Ovary (tissue), 3 donors: ENCODE data around the gene PCDHGB4.

ENCODE experiments used
- EP300 ChIP-seq: sonication (generic); formaldehyde crosslinking; IDR thresholded peaks from one replicate; pipeline ENCODE4 v1.6.1; 2017; ENCODE audit warnings: antibody characterized with exemption
- POLR2A ChIP-seq: fragments of 450-650 bp; IDR thresholded peaks from one replicate; pipeline ENCODE4 v1.6.1; 2017; ENCODE audit warnings: antibody characterized with exemption, mild to moderate bottlenecking, moderate library complexity
- TF ChIP-seq, protein P1 (sequence below), 3 donors: fragments of 450-650 bp in 2 of 3; fragments of 200-600 bp in 1 of 3; IDR thresholded peaks; one replicate each; pipeline versions ENCODE4 v1.5.1 to v1.8.0; 2016 to 2022; ENCODE audit warnings: antibody characterized with exemption in 3 of 3, mild to moderate bottlenecking in 1 of 3
- donor health status: DM: no; HTN: no; CAD: no.

DNA sequence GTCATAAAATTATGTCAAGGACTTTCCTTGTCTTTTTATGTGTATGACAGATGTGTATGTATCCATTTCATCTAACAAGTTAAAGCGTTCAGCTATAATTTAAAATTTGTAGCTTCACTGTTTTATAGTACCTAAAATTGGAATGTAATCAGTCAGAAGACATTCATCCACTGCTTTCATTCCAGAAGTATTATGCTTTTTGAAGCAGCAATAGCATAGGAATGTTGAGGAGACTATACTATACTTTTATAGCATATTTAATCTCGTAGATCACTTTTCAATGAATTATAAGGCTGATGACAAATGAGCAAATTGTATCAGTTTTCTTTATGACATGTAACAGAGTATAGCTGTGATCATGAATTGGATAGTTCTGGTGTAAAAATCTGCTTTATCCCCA lies 49.7 kb downstream of the PCDHGB4 start:
- TF ChIP-seq, protein P1, sequence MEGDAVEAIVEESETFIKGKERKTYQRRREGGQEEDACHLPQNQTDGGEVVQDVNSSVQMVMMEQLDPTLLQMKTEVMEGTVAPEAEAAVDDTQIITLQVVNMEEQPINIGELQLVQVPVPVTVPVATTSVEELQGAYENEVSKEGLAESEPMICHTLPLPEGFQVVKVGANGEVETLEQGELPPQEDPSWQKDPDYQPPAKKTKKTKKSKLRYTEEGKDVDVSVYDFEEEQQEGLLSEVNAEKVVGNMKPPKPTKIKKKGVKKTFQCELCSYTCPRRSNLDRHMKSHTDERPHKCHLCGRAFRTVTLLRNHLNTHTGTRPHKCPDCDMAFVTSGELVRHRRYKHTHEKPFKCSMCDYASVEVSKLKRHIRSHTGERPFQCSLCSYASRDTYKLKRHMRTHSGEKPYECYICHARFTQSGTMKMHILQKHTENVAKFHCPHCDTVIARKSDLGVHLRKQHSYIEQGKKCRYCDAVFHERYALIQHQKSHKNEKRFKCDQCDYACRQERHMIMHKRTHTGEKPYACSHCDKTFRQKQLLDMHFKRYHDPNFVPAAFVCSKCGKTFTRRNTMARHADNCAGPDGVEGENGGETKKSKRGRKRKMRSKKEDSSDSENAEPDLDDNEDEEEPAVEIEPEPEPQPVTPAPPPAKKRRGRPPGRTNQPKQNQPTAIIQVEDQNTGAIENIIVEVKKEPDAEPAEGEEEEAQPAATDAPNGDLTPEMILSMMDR (IDR thresholded peaks at IDR 0.05) = no peak
- TF ChIP-seq POLR2A (no peak), EP300 (no peak)
